HepG2 (cell line): ENCODE measurements around the gene F7. TPM values are rescaled to one million over a fixed set of nuclear protein-coding genes. Genes with fewer than 3 reads are reported as not detected.

Experiments
- AGO2 ChIP-seq: fragments of 200-400 bp; formaldehyde crosslinking; optimal IDR thresholded peaks from 2 replicates; pipeline ENCODE3; 2017; ENCODE audit warnings: mild to moderate bottlenecking, low read depth, low read length, moderate library complexity
- EHMT2 ChIP-seq: fragments of 200-600 bp; sonication (generic); IDR thresholded peaks from 2 replicates; pipeline ENCODE4 v1.7.0; 2017; ENCODE audit warnings: antibody characterized with exemption, low read depth, low read length, borderline replicate concordance
- FOSL2 ChIP-seq: sonication (generic); formaldehyde crosslinking; IDR thresholded peaks from 2 replicates; pipeline ENCODE4 v1.4.0; 2020; ENCODE audit warnings: missing genetic modification reagents
- IRF2 ChIP-seq: IDR thresholded peaks from 2 replicates; pipeline ENCODE4 v1.6.1; 2018; ENCODE audit warnings: missing genetic modification reagents, missing compliant biosample characterization
- KDM5B ChIP-seq: sonication (generic); formaldehyde crosslinking; IDR thresholded peaks from 2 replicates; pipeline ENCODE4 v1.4.0; 2020; ENCODE audit warnings: missing genetic modification reagents, mild to moderate bottlenecking, borderline replicate concordance
- KDM6A ChIP-seq: IDR thresholded peaks from 2 replicates; pipeline ENCODE4 v1.6.1; 2016; ENCODE audit warnings: low read depth
- KLF16 ChIP-seq, 2 experiments: sonication (generic) in 1 of 2; formaldehyde crosslinking in 1 of 2; IDR thresholded peaks; 2 replicates each; pipeline versions ENCODE4 v1.6.1 to v1.8.0; 2016 to 2023; ENCODE audit warnings: missing genetic modification reagents in 2 of 2, missing compliant biosample characterization in 1 of 2
- MXD4 ChIP-seq: IDR thresholded peaks from 2 replicates; pipeline ENCODE4 v1.6.1; 2016; ENCODE audit warnings: mild to moderate bottlenecking, missing biosample characterization, missing genetic modification reagents
- NR2F6 ChIP-seq, 2 experiments: IDR thresholded peaks; 2 replicates each; pipeline ENCODE4 v1.6.1; 2016; ENCODE audit warnings: antibody characterized with exemption in 1 of 2, mild to moderate bottlenecking in 1 of 2
- POLR2AphosphoS2 ChIP-seq: IDR thresholded peaks from 2 replicates; pipeline ENCODE4 v1.6.1; 2011; ENCODE audit warnings: low read depth, low read length, improper control_type of control experiment
- PRMT3 ChIP-seq: sonication (generic); formaldehyde crosslinking; IDR thresholded peaks from 2 replicates; pipeline ENCODE4 v1.8.1; 2022; ENCODE audit warnings: low read depth, mild to moderate bottlenecking, moderate library complexity, missing genetic modification reagents, borderline replicate concordance
- RBM39 ChIP-seq: fragments of 200-400 bp; formaldehyde crosslinking; IDR thresholded peaks from one replicate; pipeline ENCODE4 v1.6.1; 2018; ENCODE audit warnings: antibody characterized with exemption, mild to moderate bottlenecking, low read depth, low read length; ENCODE audit not compliant: poor library complexity, severe bottlenecking
- RNF2 ChIP-seq: fragments of 450-650 bp; conservative IDR thresholded peaks from 2 replicates; pipeline ENCODE4 v1.6.1; 2016; ENCODE audit warnings: low read depth
- SP2 ChIP-seq: sonication (generic); formaldehyde crosslinking; IDR thresholded peaks from 2 replicates; pipeline ENCODE4 v1.5.1; 2020; ENCODE audit warnings: mild to moderate bottlenecking, missing genetic modification reagents
- SRY ChIP-seq: sonication (generic); formaldehyde crosslinking; IDR thresholded peaks from 2 replicates; pipeline ENCODE4 v1.8.0; 2022; ENCODE audit warnings: mild to moderate bottlenecking, missing genetic modification reagents
- ZNF12 ChIP-seq: sonication (generic); formaldehyde crosslinking; IDR thresholded peaks from 2 replicates; pipeline ENCODE4 v1.5.0; 2020; ENCODE audit warnings: missing genetic modification reagents
- ZNF431 ChIP-seq: sonication (generic); formaldehyde crosslinking; IDR thresholded peaks from 2 replicates; pipeline ENCODE4 v1.9.0; 2022; ENCODE audit warnings: missing genetic modification reagents, low read depth, mild to moderate bottlenecking, borderline replicate concordance
- ZNF496 ChIP-seq: sonication (generic); formaldehyde crosslinking; IDR thresholded peaks from 2 replicates; pipeline ENCODE4 v1.8.1; 2023; ENCODE audit warnings: mild to moderate bottlenecking, moderate library complexity, missing genetic modification reagents; ENCODE audit not compliant: insufficient replicate concordance
- ZNF510 ChIP-seq: sonication (generic); formaldehyde crosslinking; IDR thresholded peaks from 2 replicates; pipeline ENCODE4 v1.4.0; 2020; ENCODE audit warnings: low read depth, mild to moderate bottlenecking, missing genetic modification reagents
- ZNF547 ChIP-seq: sonication (generic); formaldehyde crosslinking; IDR thresholded peaks from 2 replicates; pipeline ENCODE4 v1.5.1; 2020; ENCODE audit warnings: mild to moderate bottlenecking, missing genetic modification reagents
- ZNF652 ChIP-seq: IDR thresholded peaks from 2 replicates; pipeline ENCODE4 v1.6.1; 2016; ENCODE audit warnings: low read depth, borderline replicate concordance
- polyA plus RNA-seq, 8 experiments: library from polyadenylated mRNA; depleted of rRNA in 3 of 8; stranded (reverse) in 7 of 8; unstranded in 1 of 8; fragments of >200 nt; fragmentation: Illumina TruSeq in 4 of 8; extraction: Trizol in 4 of 8; gene quantifications; 2 replicates each; pipeline versions ENCODE4 v1.2.1 to v1.2.3, GENCODE V29; 2011 to 2016; ENCODE audit warnings: low read depth in 4 of 8, missing spikeins in 1 of 8, mixed read lengths in 1 of 8; ENCODE audit not compliant: insufficient read depth in 1 of 8
- total RNA-seq, 5 experiments: library from RNA; depleted of rRNA; stranded (reverse); fragments of >200 nt; fragmentation: Illumina TruSeq; extraction: Trizol; gene quantifications; 2 replicates each; pipeline ENCODE4 v1.2.3, GENCODE V29; 2016; ENCODE audit warnings: low read depth in 1 of 5
- TF ChIP-seq, protein P1 (sequence below): sonication (generic); formaldehyde crosslinking; IDR thresholded peaks from 2 replicates; pipeline ENCODE4 v1.4.0; 2020; ENCODE audit warnings: missing genetic modification reagents; ENCODE audit errors: not compliant biosample characterization
- TF ChIP-seq, protein P2 (sequence below): sonication (generic); formaldehyde crosslinking; conservative IDR thresholded peaks from 2 replicates; pipeline ENCODE4 v1.8.0; 2022; ENCODE audit warnings: missing genetic modification reagents
- TF ChIP-seq, protein P3 (sequence below): sonication (generic); formaldehyde crosslinking; IDR thresholded peaks from 2 replicates; pipeline ENCODE4 v1.4.0; 2020; ENCODE audit warnings: missing genetic modification reagents

Gene F7
- total and polyA plus RNA-seq, 2 of the 13 experiments (the other 11 are each of a cell fraction or from before 2014, with no cell fraction given), result 12.6 to 26.5 TPM

DNA sequence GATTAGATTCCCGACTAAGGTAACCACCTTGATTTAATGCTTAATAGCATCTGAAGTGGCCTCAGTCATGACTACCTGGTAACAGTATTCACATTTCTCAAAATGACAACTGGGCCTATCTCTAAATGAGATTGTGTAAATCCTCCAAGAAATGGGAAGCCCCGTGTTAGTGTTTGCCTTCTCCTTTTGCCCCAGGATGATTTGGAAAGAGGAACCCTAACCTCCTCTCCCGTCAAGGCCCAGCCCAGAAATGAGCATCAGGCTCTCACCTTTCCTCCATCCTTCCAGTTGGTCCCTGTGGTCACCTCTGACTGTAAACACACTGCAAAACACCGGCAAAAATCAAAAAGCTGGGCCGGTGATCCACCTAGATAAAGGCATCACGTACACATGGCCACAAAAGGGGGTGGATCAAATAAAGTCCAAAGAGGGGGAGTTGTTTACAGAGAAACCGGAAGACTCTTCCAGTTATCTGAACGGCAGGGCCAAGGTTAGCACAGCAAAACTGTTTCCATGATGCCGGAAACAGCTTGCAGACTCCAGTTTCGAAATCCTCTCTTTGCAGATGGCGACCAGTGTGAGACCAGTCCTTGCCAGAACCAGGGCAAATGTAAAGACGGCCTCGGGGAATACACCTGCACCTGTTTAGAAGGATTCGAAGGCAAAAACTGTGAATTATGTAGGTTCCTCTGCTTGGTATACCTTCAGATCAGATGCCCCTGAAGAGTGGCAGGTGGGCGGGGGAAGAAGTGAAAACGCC is 33.4 kb downstream of the F7 start (continued):
- TF ChIP-seq ZNF496 (no peak), POLR2AphosphoS2 (no peak), NR2F6 (IDR thresholded peaks at IDR 0.05) (peak; percentile 90), NR2F6 (CRISPR knock-in tag; IDR thresholded peaks at IDR 0.05) (peak; percentile 88), ZNF12 (CRISPR knock-in tag) (peak; percentile 27; the same call in 1 of the 2 replicates), AGO2 (no peak), FOSL2 (CRISPR knock-in tag) (peak; percentile 62), KDM5B (peak; percentile 71; the same call in 1 of the 2 replicates), IRF2 (CRISPR knock-in tag) (peak; percentile 84), KDM6A (peak; percentile 74), ZNF510 (CRISPR knock-in tag) (no peak), ZNF431 (CRISPR knock-in tag) (peak; percentile 94; the same call in 1 of the 2 replicates), SRY (CRISPR knock-in tag) (no peak), EHMT2 (no peak), MXD4 (CRISPR knock-in tag) (no peak), RBM39 (no peak), PRMT3 (CRISPR knock-in tag) (no peak), ZNF652 (CRISPR knock-in tag) (peak; percentile 45; the same call in 1 of the 2 replicates), RNF2 (no peak), ZNF547 (CRISPR knock-in tag) (peak; percentile 78), SP2 (CRISPR knock-in tag) (no peak), KLF16 (CRISPR knock-in tag; IDR thresholded peaks at IDR 0.05) (peak in 1 of 2 experiments; percentile 90; a peak in 2 of 4 replicates)
- TF ChIP-seq, protein P1, sequence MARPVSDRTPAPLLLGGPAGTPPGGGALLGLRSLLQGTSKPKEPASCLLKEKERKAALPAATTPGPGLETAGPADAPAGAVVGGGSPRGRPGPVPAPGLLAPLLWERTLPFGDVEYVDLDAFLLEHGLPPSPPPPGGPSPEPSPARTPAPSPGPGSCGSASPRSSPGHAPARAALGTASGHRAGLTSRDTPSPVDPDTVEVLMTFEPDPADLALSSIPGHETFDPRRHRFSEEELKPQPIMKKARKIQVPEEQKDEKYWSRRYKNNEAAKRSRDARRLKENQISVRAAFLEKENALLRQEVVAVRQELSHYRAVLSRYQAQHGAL, result peak; percentile 81
- TF ChIP-seq, protein P2, sequence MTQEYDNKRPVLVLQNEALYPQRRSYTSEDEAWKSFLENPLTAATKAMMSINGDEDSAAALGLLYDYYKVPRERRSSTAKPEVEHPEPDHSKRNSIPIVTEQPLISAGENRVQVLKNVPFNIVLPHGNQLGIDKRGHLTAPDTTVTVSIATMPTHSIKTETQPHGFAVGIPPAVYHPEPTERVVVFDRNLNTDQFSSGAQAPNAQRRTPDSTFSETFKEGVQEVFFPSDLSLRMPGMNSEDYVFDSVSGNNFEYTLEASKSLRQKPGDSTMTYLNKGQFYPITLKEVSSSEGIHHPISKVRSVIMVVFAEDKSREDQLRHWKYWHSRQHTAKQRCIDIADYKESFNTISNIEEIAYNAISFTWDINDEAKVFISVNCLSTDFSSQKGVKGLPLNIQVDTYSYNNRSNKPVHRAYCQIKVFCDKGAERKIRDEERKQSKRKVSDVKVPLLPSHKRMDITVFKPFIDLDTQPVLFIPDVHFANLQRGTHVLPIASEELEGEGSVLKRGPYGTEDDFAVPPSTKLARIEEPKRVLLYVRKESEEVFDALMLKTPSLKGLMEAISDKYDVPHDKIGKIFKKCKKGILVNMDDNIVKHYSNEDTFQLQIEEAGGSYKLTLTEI (CRISPR knock-in tag), result no peak
- TF ChIP-seq, protein P3, sequence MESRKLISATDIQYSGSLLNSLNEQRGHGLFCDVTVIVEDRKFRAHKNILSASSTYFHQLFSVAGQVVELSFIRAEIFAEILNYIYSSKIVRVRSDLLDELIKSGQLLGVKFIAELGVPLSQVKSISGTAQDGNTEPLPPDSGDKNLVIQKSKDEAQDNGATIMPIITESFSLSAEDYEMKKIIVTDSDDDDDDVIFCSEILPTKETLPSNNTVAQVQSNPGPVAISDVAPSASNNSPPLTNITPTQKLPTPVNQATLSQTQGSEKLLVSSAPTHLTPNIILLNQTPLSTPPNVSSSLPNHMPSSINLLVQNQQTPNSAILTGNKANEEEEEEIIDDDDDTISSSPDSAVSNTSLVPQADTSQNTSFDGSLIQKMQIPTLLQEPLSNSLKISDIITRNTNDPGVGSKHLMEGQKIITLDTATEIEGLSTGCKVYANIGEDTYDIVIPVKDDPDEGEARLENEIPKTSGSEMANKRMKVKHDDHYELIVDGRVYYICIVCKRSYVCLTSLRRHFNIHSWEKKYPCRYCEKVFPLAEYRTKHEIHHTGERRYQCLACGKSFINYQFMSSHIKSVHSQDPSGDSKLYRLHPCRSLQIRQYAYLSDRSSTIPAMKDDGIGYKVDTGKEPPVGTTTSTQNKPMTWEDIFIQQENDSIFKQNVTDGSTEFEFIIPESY (CRISPR knock-in tag), result peak; percentile 66; the same call in 1 of the 2 replicates
